ENCODE measurements around the gene ELMO2. TPM values are rescaled to one million over a fixed set of nuclear protein-coding genes. Genes with fewer than 3 reads are reported as not detected.

The ELMO2 gene
- total and polyA plus RNA-seq, 9 of the 15 experiments (the other 6 are each of a cell fraction or from before 2014, with no cell fraction given), result 7.5 to 21.5 (median 15.9) TPM

DNA sequence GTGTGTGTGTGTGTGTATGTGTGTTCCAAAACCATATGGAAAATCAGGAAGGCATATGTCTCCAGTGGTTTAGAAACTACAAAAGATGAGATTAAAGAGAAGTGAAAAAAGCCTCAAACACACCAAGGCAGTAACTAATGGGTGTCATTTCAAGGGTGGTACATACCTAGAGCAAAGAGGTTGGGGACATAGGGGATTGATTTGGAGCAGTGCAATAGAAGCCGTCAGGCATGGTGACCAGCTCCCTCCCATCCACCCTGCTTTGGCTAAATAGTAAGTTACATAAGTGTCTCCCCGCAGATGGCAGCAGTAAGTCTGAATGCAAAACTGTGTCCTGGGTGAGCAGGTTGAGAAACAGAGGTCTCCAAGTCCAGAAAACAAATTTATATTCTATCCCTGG is 10.4 kb upstream of the ELMO2 start:
- CTCF ChIA-PET (ENCODE audit: low intra/inter-chr PET ratio), result no interaction called here
- Histone ChIP-seq H3K9ac (ENCODE audit: insufficient read depth in 1 of 2, low read depth in 2 of 2, low read length in 2 of 2) (no peak overlapping the region), H3K9me1 (ENCODE audit: control insufficient read depth, insufficient read depth, low read length) (no peaks in the 10 kb centered on the region), H3K27me3 (ENCODE audit: control insufficient read depth in 2 of 2, insufficient read depth in 2 of 2, low read length in 2 of 2) (peaks cover 18 to 20% of the 10 kb centered on the region in 2 experiments; a peak in 4 of 5 replicates), H3K79me2 (ENCODE audit: control insufficient read depth, insufficient read depth, low read length) (no peaks in the 10 kb centered on the region), H3K27ac (ENCODE audit: extremely low read depth, low read depth, low read length) (no peak overlapping the region), H4K20me1 (replicated peaks; ENCODE audit: control insufficient read depth, insufficient read depth, low read length) (no peaks in the 10 kb centered on the region), H3K36me3 (ENCODE audit: control insufficient read depth, insufficient read depth, low read length) (no peaks in the 10 kb centered on the region), H3K9me3 (replicated peaks; ENCODE audit: control insufficient read depth, insufficient read depth, low read depth, low read length) (no peaks in the 10 kb centered on the region), H3K4me3 (no peak overlapping the region), H3K4me2 (ENCODE audit: insufficient read depth, low read length) (no peak overlapping the region), H3K4me1 (replicated peaks in 1 of 2; ENCODE audit: control insufficient read depth in 2 of 2, insufficient read depth in 2 of 2, low read length in 2 of 2) (no peaks in the 10 kb centered on the region), H2AFZ (ENCODE audit: low read depth, low read length) (no peak overlapping the region)
- in situ Hi-C loops (cut with MboI) (no loop called here), intact Hi-C loops (cut with micrococcal nuclease) (no loop called here)
- DNase-seq (ENCODE audit: extremely low read depth in 1 of 4, low spot score in 3 of 4), result no peak
- no peak for FAIRE-seq
- TF ChIP-seq, protein P1, sequence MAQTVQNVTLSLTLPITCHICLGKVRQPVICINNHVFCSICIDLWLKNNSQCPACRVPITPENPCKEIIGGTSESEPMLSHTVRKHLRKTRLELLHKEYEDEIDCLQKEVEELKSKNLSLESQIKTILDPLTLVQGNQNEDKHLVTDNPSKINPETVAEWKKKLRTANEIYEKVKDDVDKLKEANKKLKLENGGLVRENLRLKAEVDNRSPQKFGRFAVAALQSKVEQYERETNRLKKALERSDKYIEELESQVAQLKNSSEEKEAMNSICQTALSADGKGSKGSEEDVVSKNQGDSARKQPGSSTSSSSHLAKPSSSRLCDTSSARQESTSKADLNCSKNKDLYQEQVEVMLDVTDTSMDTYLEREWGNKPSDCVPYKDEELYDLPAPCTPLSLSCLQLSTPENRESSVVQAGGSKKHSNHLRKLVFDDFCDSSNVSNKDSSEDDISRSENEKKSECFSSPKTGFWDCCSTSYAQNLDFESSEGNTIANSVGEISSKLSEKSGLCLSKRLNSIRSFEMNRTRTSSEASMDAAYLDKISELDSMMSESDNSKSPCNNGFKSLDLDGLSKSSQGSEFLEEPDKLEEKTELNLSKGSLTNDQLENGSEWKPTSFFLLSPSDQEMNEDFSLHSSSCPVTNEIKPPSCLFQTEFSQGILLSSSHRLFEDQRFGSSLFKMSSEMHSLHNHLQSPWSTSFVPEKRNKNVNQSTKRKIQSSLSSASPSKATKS (CRISPR knock-in tag; IDR thresholded peaks at IDR 0.05), result no peak
- TF ChIP-seq HDAC2 (IDR thresholded peaks at IDR 0.05) (no peak), ZBTB8A (IDR thresholded peaks at IDR 0.05; ENCODE audit: partially characterized antibody) (no peak), SMARCA5 (IDR thresholded peaks at IDR 0.05) (no peak), TFAM (CRISPR knock-in tag; conservative IDR thresholded peaks at IDR 0.05) (no peak), ZNF695 (CRISPR knock-in tag; IDR thresholded peaks at IDR 0.05) (no peak), FOXA3 (CRISPR knock-in tag; conservative IDR thresholded peaks at IDR 0.05 in 1 of 2, IDR thresholded peaks at IDR 0.05 in 1 of 2) (no peak), KDM2B (CRISPR knock-in tag; IDR thresholded peaks at IDR 0.05) (no peak), POU5F1 (IDR thresholded peaks at IDR 0.05; ENCODE audit: borderline replicate concordance, low read depth, low read length, partially characterized antibody) (no peak), RBM25 (IDR thresholded peaks at IDR 0.05; ENCODE audit: low read depth, low read length, severe bottlenecking) (no peak)
- TF ChIP-seq, protein P2, sequence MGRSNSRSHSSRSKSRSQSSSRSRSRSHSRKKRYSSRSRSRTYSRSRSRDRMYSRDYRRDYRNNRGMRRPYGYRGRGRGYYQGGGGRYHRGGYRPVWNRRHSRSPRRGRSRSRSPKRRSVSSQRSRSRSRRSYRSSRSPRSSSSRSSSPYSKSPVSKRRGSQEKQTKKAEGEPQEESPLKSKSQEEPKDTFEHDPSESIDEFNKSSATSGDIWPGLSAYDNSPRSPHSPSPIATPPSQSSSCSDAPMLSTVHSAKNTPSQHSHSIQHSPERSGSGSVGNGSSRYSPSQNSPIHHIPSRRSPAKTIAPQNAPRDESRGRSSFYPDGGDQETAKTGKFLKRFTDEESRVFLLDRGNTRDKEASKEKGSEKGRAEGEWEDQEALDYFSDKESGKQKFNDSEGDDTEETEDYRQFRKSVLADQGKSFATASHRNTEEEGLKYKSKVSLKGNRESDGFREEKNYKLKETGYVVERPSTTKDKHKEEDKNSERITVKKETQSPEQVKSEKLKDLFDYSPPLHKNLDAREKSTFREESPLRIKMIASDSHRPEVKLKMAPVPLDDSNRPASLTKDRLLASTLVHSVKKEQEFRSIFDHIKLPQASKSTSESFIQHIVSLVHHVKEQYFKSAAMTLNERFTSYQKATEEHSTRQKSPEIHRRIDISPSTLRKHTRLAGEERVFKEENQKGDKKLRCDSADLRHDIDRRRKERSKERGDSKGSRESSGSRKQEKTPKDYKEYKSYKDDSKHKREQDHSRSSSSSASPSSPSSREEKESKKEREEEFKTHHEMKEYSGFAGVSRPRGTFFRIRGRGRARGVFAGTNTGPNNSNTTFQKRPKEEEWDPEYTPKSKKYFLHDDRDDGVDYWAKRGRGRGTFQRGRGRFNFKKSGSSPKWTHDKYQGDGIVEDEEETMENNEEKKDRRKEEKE (IDR thresholded peaks at IDR 0.05; ENCODE audit: borderline replicate concordance in 1 of 2, control insufficient read depth in 1 of 2, low read depth in 2 of 2, low read length in 1 of 2), result no peak
- TF ChIP-seq, protein P3, sequence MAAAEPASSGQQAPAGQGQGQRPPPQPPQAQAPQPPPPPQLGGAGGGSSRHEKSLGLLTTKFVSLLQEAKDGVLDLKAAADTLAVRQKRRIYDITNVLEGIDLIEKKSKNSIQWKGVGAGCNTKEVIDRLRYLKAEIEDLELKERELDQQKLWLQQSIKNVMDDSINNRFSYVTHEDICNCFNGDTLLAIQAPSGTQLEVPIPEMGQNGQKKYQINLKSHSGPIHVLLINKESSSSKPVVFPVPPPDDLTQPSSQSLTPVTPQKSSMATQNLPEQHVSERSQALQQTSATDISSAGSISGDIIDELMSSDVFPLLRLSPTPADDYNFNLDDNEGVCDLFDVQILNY (CRISPR knock-in tag; IDR thresholded peaks at IDR 0.05), result no peak
- no peak for ATAC-seq
- 0% methylated on average over 2 of the region's 2 CpGs for WGBS (ENCODE audit: insufficient coverage, low coverage, missing lambda C conversion rate)
- POLR2A ChIA-PET, result no interaction called here
- BruUV-seq (replicated peaks), result no TSS peak
